NCI-H446 treated with DMSO at 0.1 percent for 48 hours (cell line): Measurements from ENCODE around the gene ELP1.
"Not testable (repeated sequence)": the region's sequence is repeated elsewhere in the genome, so short reads cannot be mapped to it uniquely, and the experiment has no call there.

Experiments
- DNase-seq: peaks from one replicate; lab custom pipeline; 2025; lab: John Stamatoyannopoulos, UW

ELP1 gene

DNA sequence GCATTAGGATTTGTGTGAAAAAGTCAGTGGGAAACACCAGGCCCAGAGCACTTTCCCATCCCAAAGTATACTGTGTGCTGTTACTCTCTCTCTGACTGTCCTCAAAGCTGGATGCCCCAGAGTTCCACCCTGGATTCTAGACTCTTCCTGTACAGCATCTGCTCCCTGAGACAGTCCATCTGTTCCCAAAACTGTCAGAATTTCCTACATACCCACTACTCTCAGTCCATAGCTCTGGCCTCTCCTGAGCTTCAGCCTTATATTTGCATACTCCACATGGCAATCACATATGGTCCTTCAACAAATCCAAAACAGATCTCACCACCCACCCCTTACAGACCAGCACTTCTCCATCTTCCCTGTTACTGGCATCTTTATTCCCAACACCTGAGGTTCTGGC lies 9.5 kb downstream of the ELP1 start:
- DNase-seq, result no peak

DNA sequence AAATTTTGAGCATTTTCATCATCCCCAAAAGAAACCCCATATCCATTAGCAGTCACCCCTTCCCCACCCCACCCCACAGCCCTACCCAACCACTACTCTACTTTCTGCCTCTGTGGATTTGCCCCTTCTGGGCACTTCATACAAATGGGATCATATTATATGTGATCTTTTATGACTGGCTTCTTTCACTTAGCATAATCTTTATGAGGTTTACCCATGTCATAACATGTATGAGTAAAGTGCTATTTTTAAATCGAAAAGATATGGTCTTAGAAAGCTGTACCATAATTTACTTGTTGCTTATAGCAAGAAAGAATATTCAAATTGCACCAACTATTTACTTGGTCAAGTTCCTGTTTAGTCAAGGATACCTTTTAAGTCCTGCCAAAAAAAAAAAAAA lies 12.7 kb downstream of the ELP1 start:
- DNase-seq, result no peak

DNA sequence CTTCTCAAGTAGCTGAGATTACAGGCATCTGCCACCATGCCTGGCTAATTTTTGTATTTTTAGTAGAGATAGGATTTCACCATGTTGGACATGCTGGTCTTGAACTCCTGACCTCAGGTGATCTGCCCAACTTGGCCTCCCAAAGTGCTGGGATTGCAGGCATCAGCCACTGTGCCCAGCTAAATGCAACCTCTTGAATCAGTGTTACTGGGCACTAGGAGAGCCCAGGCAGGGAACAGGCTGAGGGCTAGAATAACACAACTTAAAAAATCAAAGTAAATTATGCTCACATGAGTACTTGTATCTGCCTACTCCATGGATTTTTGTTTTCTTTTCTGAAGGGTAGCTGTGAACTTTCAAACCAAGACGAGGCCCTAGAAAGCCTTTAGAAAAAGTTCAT lies 13.5 kb downstream of the ELP1 start:
- DNase-seq, result not testable (repeated sequence)

DNA sequence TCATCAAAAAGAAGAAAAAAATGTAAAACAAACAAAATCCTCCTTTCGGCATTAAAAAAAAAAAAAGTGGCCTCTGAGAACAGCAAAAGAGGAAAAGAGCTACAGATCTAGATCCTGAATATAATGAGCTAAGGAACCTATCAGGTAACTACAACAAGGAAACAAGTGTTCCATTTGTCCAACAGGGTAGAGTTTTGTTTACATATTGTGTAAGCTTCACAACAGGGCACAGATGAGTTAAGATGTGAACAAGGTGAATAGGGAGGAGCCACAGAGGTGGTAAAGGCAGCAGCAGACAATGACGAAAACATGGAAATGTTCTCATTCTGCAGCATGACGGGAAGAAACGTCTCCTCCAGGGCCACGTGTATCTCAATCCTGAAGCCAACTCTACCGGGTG lies 14.4 kb downstream of the ELP1 start:
- no peak for DNase-seq

DNA sequence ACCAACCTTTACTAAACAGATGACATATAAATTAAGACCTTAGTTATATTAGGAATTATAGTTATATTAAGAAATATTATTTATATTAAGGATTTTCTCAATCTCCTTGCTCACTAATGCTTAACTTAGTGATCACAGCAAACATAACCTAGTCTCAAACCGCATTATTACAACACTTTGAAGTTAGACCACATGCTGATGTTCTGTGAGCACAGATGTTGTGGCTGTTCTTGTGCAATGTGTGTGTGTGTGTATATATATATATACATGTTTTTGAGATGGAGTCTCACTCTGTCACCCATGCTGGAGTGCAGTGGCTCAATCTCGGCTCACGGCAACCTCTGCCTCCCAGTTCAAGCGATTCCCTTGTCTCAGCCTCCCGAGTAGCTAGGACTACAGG lies 20.5 kb downstream of the ELP1 start:
- no peak for DNase-seq

DNA sequence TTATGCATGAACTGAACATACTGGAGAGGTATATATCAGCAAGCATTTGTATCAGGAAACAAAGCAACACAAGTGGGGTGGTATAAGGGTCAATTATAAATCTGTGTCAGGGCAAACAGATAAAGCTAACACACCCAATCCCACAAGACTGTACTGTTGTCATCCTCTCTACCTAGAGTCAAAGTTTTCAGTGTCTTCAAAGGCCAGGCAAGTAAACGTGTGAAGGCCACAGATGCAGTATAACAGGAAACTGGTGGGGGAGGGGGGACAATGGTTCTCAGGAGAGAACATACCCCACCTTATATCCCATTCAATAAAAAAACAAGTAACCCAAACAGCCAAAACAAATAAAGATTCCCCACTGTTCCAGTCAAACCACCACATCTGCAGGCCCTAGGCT lies 22.1 kb downstream of the ELP1 start:
- DNase-seq, result no peak

DNA sequence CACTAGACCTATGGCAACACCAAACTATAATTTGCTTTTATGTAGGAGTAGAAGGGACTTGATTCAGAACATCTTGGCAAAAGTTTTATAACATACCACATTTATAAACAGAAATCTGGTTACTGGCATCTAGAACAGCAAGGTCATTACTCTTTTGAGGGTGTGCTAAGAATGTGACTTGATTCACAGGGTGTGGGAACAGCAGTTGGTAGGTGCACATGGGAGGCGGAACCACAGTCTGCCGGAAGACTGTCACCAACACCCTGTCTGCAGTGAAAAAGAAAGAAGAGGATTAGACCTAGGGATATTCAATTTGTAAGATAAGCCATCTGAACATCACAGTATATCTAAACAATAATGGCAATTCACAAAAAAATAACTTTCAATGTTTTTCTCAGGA lies 23.0 kb downstream of the ELP1 start:
- no peak for DNase-seq

DNA sequence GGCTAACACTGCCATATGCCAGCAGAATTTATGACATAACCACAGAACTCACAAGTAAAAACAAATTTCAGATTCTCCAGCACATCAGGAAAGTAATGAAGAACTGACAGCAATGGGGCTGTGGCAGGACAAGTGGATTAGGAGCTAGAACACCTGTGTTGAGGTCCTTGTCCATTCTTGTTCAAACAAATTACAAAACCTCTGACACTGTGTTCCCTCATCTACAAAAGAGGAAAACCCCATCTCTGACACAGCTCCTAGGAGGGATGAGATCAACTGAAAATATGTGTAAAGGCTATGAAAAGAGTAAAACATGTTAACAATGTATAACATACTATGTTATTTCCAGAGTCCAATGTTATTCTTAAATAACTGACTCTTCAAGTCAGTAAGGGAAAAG lies 23.5 kb downstream of the ELP1 start:
- DNase-seq, result no peak

DNA sequence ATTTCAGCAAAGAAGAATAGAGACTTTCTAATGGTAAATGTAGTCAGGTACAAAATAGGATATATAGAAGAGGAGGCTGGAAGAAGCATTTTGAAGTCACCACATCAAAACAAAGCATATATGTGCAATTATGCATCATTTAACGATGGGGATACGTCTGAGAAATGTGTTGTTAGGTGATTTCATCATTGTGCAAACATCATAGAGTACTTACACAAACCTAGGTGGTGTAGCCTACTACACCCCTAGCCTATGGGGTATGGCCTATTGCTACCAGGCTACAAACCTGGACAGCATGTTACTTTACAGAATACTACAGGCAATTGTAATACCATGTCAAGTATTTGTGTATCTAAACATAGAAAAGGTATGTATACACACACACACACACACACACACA lies 28.4 kb downstream of the ELP1 start:
- DNase-seq, result no peak

DNA sequence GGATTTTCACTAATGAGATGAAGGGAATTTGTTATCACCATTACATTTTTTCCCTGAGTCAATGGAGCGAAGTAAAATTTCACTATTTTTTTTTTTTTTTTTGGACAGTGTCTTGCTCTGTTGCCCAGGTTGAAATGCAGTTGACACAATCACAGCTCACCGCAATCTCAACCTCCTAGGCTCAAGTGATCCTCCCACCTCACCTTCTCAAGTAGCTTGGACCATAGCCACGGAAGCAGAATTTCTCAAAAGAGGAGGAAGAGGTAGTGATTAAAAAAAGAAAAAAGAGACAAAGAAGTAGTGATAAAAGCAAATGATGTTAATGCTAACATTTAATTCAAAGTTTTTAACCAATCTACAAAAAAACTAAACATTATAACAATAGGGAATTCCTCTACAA lies 29.8 kb downstream of the ELP1 start:
- no peak for DNase-seq

DNA sequence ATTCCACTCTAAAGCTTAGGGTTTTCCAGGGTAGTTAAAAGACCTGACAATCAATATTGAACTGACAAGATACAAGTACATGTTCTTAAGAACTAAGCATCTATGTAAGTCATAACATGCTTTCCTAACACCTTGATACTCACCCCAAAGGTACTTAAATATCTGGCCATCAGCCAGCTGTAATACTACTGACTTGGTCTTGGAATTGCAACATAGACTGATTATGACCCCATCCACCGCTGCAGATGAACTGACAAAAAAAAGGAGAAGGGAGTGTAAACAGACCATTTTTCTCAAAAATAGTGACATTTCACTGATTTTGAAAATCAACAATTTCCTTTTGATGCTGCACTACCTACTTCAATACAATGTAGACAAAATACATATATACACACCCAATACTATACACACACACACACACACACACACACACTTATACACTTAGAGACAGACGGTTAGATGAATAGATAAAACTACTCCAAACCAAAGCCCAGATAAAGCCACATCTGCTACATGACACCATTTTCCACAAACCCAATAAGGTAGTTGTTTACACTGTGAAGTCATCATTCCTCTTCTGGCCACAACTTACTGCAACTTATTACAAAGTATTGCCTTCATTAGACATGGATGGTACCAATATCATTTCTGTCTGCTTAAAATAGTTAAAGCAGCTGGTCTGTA lies 30.4 kb downstream of the ELP1 start:
- no peak for DNase-seq

DNA sequence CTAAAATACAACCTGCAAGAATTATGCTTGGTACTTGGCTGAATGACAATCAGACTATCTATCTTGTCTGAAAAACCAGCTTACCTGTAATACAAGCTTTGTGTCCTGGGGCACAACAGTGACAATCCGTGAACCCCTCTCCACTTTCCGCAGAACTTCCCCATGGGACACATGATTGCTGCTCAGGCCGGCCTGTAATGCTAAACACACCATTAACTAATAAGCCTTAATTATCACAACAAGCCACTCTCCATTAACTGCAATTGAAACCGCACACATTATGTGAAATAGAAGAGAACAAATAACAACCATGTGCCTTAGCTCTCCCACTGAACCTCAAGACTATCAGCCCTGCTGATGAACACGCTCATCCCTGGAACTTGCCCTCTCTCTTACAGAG lies 33.7 kb downstream of the ELP1 start:
- DNase-seq, result no peak

DNA sequence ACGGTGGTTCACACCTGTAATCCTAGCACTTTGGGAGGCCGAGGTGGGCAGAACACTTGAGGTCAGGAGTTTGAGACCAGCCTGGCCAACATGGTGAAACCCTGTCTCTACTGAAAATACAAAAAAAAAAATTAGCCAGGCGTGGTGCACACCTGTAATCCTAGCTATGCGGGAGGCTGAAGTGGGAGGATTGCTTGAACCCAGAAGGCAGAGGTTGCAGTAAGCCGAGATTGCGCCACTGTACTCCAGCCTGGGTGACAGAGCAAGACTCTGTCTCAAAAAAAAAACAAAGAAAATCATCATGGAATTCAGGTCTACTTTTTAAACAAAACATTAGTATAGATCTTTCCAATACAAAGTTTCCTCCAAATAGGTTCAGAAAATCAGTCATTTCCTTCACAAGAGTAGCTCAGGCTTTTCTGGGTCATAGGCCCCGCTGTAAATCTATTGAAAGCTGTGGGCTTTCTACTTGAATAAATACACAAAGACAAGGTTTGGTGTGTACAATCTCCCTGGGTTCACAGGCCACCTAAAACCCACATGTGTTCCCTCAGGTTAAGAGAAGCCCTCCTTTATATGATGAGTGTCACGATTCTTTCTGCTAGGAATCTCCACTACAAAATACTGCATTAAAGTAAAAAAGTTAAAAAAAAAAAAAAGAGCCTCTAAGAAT lies 34.8 kb downstream of the ELP1 start:
- DNase-seq, result not testable (repeated sequence)

DNA sequence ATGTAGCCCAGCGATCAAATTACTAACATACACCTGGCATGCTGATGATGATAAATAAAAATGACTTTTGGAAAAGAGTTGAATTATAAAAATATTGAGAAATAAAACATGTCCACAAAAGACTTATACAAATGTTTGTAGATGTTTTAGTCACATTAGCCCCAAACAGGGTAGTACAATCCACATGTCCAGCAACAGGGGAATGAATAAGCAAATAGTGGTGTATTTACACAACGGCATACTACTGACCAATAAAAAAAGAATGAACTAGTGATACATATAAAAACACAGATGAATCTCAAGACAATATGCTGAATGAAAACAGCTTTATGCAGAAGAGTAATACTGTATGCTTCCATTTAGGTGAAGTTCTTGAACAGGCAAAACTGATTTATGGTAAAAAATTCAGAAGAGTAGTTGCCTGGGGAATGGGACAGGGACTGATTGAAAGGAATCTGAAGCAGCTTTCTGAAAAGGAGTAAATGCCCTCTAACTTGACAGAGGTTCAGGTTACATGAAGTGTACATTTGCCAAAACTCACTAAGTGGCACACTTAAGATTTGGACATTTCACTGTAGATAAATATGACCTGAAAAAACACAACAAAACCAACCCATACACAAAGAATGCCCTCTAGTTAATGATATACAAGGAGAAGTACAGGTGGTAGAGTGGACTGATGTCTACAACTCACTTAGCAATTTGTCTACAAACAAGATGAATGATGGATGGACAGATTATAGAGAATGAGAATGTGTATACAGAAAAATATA lies 36.4 kb downstream of the ELP1 start:
- DNase-seq, result no peak

DNA sequence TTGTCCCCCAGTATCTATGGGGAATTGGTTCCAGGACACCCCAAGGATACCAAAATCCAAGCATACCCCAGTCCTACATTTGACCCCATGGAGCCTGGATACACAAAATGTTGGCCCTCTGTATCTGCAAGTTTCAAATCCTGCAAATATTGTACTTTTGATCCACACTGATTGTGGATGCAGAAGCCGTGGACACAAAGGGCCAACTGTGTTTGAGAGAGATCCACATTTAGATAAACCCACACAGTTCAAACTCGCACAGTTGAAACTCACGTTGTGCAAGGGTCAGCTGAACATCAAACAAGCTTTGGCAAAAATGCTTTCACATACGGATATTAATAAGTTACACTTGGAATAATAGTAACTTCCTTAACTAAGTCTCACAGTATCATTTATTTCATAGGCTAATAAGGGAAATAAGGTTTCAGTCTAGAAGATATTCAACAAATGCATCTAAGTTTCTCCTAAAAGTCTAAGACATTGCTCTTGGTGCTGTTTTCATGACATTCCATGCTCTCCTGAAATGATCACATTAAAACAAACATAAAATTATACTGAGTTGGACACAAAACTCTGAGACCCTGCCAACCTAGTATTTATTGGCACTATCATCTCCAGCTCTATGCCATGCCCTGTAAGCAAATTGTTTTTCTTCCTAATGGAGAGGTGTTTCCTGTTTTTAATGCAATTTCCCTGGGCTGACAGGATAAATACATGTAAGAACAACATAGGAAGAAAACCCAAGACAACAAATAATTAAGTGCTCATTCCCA lies 39.5 kb downstream of the ELP1 start:
- no peak for DNase-seq

DNA sequence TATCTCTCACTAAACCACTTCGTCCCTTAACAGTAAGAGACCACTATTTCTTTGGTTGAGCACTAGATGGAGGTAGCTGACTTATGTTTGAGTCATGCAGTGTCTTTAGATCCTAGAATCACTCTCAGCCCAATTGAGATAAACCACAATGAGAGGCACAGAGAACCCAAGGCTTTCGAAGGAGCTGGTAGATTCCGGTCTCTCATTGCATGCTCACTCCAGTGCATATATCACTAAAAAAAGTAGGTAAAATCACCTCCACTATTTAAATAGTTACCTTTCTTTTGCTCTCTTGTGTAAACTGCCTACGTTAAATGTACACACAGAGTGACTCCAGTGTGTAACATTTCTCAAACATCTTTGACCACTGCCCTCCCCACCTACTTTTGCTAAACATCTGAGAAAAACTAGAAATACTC lies 44.3 kb downstream of the ELP1 start:
- no peak for DNase-seq

DNA sequence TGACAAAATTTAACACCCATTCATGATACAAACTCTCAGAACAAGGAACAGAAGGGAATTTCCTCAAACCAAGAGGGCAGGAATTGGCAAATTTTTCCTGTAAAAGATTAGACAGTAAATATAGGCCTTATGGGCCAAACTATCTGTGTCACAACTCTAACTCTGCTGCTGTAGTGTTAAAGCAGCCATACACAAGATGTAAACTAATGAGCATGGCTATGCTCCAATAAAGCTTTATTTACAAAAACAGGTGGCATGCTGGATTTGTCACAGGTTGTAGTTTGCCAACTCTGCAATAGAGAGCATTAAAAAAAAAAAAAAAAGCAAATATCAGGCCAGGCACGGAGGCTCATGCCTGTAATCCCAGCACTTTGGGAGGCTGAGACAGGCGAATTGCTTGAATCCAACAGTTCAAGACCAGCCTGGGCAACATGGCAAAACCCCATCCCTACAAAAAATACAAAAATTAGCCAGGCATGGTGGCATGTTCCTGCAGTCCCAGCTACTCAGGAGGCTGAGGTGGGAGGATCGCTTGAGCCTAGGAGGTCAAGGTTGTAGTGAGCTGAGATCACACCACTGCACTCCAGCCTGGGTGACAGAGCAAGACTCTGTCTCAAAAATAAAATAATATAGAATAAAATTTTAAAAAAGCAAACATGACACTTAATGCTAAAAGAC lies 47.2 kb downstream of the ELP1 start:
- peak; percentile 53 for DNase-seq

DNA sequence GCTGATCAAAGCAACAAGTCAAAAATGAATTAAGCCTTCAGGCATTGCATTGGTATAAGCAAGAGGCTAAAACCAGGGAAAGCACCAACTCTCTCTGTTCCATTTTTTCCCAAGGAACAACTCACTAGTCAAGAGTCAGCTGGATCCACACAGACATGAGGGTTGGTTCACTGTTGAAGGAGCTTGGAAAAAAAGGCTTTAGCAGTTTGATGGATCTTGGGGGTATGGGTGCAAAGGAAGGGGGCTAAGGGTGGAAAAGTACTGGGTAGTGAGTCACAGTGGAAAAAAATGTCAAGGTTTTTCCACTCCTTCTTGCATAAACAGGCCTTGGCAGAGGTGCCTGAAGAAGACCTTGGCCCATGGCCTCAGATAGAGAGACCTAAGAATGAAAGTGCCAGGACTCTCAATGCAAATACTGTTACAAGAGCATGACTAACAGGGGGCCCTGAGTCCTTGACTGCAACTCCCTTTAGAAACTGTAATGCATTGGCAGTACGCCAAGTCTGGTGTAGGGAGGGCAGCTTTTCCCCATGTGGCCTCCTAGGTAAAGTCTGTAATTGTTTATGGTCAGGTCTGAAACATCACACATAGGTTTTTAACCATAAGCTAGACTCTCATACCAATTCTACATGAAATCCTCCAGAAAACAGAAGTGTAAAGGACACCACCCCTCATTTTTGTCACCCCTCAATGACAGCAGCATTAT lies 48.1 kb downstream of the ELP1 start:
- peak; percentile 76 for DNase-seq

DNA sequence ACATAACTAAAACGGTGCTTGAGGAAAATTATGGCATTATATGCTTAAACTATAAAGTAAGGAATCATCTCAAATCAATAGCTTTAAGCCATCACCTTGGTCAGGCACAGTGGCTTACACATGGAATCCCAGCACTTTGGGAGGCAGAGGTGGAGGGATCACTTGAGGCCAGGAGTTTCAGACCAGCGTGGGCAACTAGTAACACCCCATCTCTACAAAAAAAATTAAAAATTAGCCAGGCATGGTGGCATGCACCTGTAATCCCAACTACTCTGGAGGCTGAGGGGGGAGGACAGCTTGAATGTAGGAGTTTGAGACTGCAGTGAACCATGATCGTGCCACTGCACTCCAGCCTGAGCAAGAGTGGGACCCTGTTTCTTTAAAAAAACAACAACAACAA lies 49.2 kb downstream of the ELP1 start:
- DNase-seq, result no peak

DNA sequence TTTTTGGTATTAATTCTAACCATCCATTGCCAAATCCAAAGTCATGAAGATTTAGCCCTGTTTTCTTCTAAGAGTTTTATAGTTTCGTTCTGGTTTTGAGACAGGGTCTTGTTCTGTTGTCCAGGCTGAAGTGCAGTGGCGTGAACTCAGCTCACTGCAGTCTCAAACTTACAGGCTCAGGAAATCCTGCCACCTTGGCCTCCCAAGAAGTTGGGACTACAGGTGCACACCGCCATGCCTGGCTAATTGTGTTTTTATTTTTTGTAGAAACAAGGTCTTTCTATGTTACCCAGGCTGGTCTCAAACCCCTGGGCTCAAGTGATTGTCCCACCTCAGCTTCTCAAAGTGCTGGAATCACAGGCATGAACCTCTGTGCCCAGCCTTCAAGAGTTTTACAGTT lies 50.8 kb downstream of the ELP1 start:
- DNase-seq, result no peak
